ENCODE results near the gene CTTN. TPM values are rescaled to one million over a fixed set of nuclear protein-coding genes. Genes with fewer than 3 reads are reported as not detected.

The CTTN gene
- total RNA-seq, 1 donor from 2014 or later = 458 TPM

- H3K27ac Mint-ChIP-seq (ENCODE audit: unreplicated experiment) = no peak overlapping the region
- no peaks in the 10 kb centered on the region for H3K4me1 Mint-ChIP-seq (ENCODE audit: unreplicated experiment)
- no peaks in the 10 kb centered on the region for H3K9me3 Mint-ChIP-seq (ENCODE audit: unreplicated experiment)
- H3K4me3 Mint-ChIP-seq (ENCODE audit: unreplicated experiment) = no peak overlapping the region
- H3K27me3 Mint-ChIP-seq (ENCODE audit: unreplicated experiment) = peaks cover 4% of the 10 kb centered on the region
- no peaks in the 10 kb centered on the region for H3K36me3 Mint-ChIP-seq (ENCODE audit: low read depth, unreplicated experiment)
- no peak for TF ChIP-seq CTCF (IDR thresholded peaks at IDR 0.05; ENCODE audit: unreplicated experiment)
- no peak for DNase-seq (ENCODE audit: low spot score)
Measured at GRCh38 chr11:70468256-70469195, 70.2 kb downstream of the CTTN start.

GRCh38 chr11:70470127-70470526 is 71.8 kb downstream of the CTTN start:
- H3K4me1 Mint-ChIP-seq (ENCODE audit: unreplicated experiment) = no peaks in the 10 kb centered on the region
- H3K9me3 Mint-ChIP-seq (ENCODE audit: unreplicated experiment) = no peaks in the 10 kb centered on the region
- DNase-seq (ENCODE audit: low spot score) = no peak
- no peak for TF ChIP-seq CTCF (IDR thresholded peaks at IDR 0.05; ENCODE audit: unreplicated experiment)
- no peaks in the 10 kb centered on the region for H3K36me3 Mint-ChIP-seq (ENCODE audit: low read depth, unreplicated experiment)
- H3K27ac Mint-ChIP-seq (ENCODE audit: unreplicated experiment) = no peak overlapping the region
- peaks cover 2% of the 10 kb centered on the region for H3K27me3 Mint-ChIP-seq (ENCODE audit: unreplicated experiment)
- no peak overlapping the region for H3K4me3 Mint-ChIP-seq (ENCODE audit: unreplicated experiment)

- H3K27ac Mint-ChIP-seq (ENCODE audit: unreplicated experiment) = no peak overlapping the region
- H3K9me3 Mint-ChIP-seq (ENCODE audit: unreplicated experiment) = no peaks in the 10 kb centered on the region
- TF ChIP-seq CTCF (IDR thresholded peaks at IDR 0.05; ENCODE audit: unreplicated experiment) = no peak
- H3K36me3 Mint-ChIP-seq (ENCODE audit: low read depth, unreplicated experiment) = no peaks in the 10 kb centered on the region
- no peak overlapping the region for H3K4me3 Mint-ChIP-seq (ENCODE audit: unreplicated experiment)
- DNase-seq (ENCODE audit: low spot score) = peak; percentile 65
- H3K4me1 Mint-ChIP-seq (ENCODE audit: unreplicated experiment) = no peaks in the 10 kb centered on the region
- peaks cover 2% of the 10 kb centered on the region for H3K27me3 Mint-ChIP-seq (ENCODE audit: unreplicated experiment)
Measured at GRCh38 chr11:70471254-70471653, 72.9 kb downstream of the CTTN start.

- no peak for DNase-seq (ENCODE audit: low spot score)
- Mint-ChIP-seq H3K36me3 (ENCODE audit: low read depth, unreplicated experiment) (no peaks in the 10 kb centered on the region), H3K9me3 (ENCODE audit: unreplicated experiment) (no peaks in the 10 kb centered on the region), H3K4me3 (ENCODE audit: unreplicated experiment) (no peak overlapping the region), H3K27me3 (ENCODE audit: unreplicated experiment) (peaks cover 3% of the 10 kb centered on the region), H3K27ac (ENCODE audit: unreplicated experiment) (no peak overlapping the region), H3K4me1 (ENCODE audit: unreplicated experiment) (no peaks in the 10 kb centered on the region)
- no peak for TF ChIP-seq CTCF (IDR thresholded peaks at IDR 0.05; ENCODE audit: unreplicated experiment)
Measured at GRCh38 chr11:70472240-70472639, 73.9 kb downstream of the CTTN start.

GRCh38 chr11:70473186-70473872 is 75.0 kb downstream of the CTTN start:
- DNase-seq (ENCODE audit: low spot score) = no peak
- no peak overlapping the region for H3K27ac Mint-ChIP-seq (ENCODE audit: unreplicated experiment)
- no peak overlapping the region for H3K4me3 Mint-ChIP-seq (ENCODE audit: unreplicated experiment)
- TF ChIP-seq CTCF (IDR thresholded peaks at IDR 0.05; ENCODE audit: unreplicated experiment) = no peak
- H3K27me3 Mint-ChIP-seq (ENCODE audit: unreplicated experiment) = peaks cover 3% of the 10 kb centered on the region
- H3K9me3 Mint-ChIP-seq (ENCODE audit: unreplicated experiment) = no peaks in the 10 kb centered on the region
- H3K4me1 Mint-ChIP-seq (ENCODE audit: unreplicated experiment) = no peaks in the 10 kb centered on the region
- no peaks in the 10 kb centered on the region for H3K36me3 Mint-ChIP-seq (ENCODE audit: low read depth, unreplicated experiment)

Measured in endothelial cell (in vitro differentiated cells).